NCI-H2171 (cell line): ENCODE measurements around the gene DGKH.
"Not testable (repeated sequence)": the region's sequence is repeated elsewhere in the genome, so short reads cannot be mapped to it uniquely, and the experiment has no call there.

Experiments used
- DNase-seq: peaks from one replicate; lab custom pipeline; 2025; lab: John Stamatoyannopoulos, UW

The DGKH gene

GRCh38 chr13:42110410-42111155 is 62.1 kb downstream of the DGKH start:
- DNase-seq, result peak; percentile 20

GRCh38 chr13:42112864-42113263 is 64.4 kb downstream of the DGKH start:
- no peak for DNase-seq

GRCh38 chr13:42113478-42113877 is 65.0 kb downstream of the DGKH start:
- DNase-seq, result peak; percentile 64

- DNase-seq, result no peak
Measured at GRCh38 chr13:42114278-42114677, 65.8 kb downstream of the DGKH start.

GRCh38 chr13:42114912-42115311 is 66.5 kb downstream of the DGKH start:
- DNase-seq, result no peak

- DNase-seq, result no peak
Measured at GRCh38 chr13:42116225-42116624, 67.8 kb downstream of the DGKH start.

GRCh38 chr13:42119041-42119440 is 70.6 kb downstream of the DGKH start:
- DNase-seq, result no peak

- DNase-seq, result no peak
Measured at GRCh38 chr13:42119875-42120274, 71.4 kb downstream of the DGKH start.

- no peak for DNase-seq
Measured at GRCh38 chr13:42123600-42123999, 75.2 kb downstream of the DGKH start.

- DNase-seq, result no peak
Measured at GRCh38 chr13:42125046-42125445, 76.6 kb downstream of the DGKH start.

- no peak for DNase-seq
Measured at GRCh38 chr13:42127047-42127446, 78.6 kb downstream of the DGKH start.

- no peak for DNase-seq
Measured at GRCh38 chr13:42129033-42129432, 80.6 kb downstream of the DGKH start.

- no peak for DNase-seq
Measured at GRCh38 chr13:42136518-42136917, 88.1 kb downstream of the DGKH start.

GRCh38 chr13:42137856-42138537 is 89.5 kb downstream of the DGKH start:
- no peak for DNase-seq

- no peak for DNase-seq
Measured at GRCh38 chr13:42140494-42140893, 92.0 kb downstream of the DGKH start.

GRCh38 chr13:42141052-42141451 is 92.6 kb downstream of the DGKH start:
- not testable (repeated sequence) for DNase-seq

- DNase-seq, result no peak
Measured at GRCh38 chr13:42146359-42146758, 97.9 kb downstream of the DGKH start.

GRCh38 chr13:42148538-42148937 is 100.1 kb downstream of the DGKH start:
- no peak for DNase-seq

GRCh38 chr13:42149136-42149535 is 100.7 kb downstream of the DGKH start:
- DNase-seq, result no peak

- no peak for DNase-seq
Measured at GRCh38 chr13:42151781-42152180, 103.3 kb downstream of the DGKH start.

GRCh38 chr13:42152495-42152894 is 104.0 kb downstream of the DGKH start:
- no peak for DNase-seq

GRCh38 chr13:42153199-42154113 is 105.0 kb downstream of the DGKH start:
- DNase-seq, result no peak

GRCh38 chr13:42155251-42155650 is 106.8 kb downstream of the DGKH start:
- no peak for DNase-seq
